NCI-H187 (cell line): Measurements from ENCODE around the gene APOBEC3B.
"Not testable (repeated sequence)": the region's sequence is repeated elsewhere in the genome, so short reads cannot be mapped to it uniquely, and the experiment has no call there.

Experiments used
- DNase-seq, 2 experiments: peaks; one replicate each; lab custom pipeline; 2025; lab: John Stamatoyannopoulos, UW

APOBEC3B gene

DNA sequence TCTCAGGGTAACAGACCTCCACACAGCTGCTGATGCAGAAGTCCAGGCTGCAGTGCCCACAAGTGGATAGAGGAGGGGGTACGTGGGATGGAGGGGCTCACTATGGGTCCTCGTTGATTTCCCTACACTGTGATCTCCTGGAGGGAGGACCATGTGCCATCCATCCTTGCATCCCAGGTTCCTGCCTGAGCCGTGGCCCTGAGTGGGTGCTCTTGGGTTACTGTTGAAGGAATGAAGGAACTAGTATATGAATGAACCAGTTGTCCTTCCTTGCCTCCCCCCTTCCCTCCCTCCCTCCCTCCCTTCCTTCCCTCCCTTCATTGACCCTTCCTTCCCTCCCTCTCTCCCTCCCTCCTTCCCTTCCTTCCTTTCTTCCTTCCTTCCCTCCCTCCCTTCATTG, 15.4 kb downstream of the APOBEC3B start:
- DNase-seq, result no peak

DNA sequence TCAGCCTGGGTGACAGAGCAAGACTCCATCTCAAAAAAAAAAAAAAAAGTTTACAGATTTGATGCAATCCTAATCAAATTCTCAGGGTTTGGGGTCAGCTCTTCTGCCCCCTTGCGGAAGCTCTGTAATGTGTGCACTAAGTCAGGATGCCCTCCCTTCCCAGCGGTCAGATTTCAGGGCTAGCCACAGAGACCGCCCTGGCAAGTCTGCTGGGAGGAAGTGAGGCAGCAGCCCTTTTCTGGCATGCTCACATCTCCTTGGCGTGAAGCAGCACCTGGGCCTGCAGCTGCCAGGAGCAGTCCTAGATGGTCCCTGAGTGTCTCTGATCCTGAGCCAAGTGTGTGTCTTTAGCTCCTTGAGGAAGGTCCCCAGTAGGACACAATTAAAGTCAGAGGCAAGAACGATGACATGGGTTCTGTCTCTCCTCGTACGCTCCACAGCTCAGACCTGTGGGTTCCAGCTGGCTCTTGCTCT, 21.1 kb downstream of the APOBEC3B start:
- peak; percentile 25 to 27 for DNase-seq

DNA sequence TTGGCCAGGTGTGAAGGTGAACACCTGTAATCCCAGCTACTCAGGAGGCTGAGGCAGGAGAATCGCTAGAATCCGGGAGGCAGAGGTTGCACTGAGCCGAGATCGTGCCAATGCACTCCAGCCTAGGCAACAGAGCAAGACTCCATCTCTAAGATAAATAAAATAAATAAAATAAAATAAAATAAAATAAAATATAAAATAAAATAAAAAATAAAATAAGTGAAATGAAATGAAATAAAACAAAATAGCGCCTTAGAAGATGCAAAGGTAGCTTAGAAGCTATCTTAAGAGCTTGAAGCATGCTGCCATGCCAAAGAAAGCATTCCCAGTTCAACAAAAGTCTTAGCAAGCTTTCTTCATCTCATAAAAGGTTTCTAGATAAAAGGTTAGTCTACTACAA, 25.0 kb downstream of the APOBEC3B start:
- DNase-seq, result no peak

DNA sequence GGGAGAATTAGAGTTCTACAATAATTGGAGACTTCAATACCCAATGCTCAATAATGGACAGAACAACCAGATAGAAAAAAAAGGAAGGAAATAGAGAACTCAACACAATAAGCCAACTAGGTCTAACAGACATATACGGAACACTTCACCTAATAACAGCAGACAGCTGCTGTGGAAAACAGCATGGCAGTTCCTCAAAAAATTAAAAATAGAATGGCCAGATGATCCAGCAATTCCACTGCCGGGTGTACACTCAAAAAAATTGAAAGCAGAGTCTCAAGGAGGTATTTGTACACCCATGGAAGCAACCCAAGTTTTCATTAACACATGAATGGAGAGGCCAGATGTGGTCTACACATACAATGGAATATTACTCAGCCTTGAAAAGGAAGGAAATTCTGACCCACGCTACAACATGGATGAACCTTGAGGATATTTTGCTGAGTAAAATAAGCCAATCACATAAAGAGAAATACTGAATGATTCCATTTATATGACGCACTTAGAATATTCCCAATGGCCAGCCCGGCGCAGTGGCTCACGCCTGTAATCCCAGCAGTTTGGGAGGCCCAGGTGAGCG, 26.2 kb downstream of the APOBEC3B start:
- not testable (repeated sequence) for DNase-seq

DNA sequence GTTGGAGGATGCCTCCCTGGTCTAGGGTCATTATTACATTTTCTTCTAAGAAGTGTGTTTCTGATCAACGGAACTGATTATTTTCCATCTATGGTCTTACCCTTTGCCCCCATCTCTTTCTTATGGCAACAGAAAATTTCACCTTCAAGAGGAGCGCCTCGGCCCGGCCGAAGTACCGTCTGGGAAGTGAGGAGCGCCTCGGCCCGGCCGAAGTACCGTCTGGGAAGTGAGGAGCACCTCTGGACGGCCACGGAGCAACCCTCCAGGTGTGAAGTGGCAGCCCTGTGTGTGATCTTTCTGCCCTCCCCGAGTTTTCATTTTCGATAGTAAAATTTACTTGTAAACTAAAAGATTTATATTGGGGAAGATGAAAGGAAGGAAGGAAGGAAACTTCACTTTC, 28.8 kb downstream of the APOBEC3B start:
- no peak for DNase-seq

DNA sequence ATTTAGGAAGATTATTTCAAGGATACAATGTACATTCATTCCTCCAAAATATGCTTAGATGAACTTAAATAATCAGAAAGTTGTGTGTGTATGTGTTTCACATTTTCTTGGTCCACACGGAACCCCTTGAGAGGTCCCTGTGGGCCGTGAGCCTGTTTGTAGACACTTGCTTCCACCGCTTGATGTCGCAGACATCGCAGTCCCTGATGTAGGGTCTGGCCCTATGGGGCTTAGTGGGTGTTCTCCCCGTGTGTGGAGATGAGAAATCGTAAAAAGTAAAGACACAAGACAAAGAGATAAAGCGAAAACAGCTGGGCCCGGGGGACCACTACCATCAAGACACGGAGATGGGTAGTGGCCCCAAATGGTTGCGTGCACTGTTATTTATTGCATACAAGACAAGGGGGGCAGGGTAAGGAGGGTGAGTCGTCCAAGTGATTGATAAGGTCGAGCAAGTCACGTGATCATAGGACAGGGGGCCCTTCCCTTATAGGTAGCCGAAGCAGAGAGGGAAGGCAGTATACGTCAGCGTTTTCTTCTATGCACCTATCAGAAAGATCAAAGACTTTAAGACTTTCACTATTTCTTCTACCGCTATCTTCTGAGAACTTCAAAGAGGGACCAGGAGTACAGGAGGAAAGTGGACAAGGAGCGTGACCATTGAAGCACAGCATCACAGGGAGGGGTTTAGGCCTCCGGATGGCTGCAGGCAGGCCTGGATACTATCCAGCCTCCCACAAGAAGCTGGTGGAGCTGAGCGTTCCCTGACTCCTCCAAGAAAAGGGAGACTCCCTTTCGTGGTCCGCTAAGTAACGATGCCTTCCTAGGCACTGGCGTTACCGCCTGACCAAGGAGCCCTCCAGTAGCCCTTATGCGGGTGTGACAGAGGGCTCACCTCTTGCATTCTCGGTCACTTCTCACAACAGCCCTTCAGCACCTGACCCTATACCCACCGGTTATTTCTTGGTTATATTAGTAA, 30.7 kb downstream of the APOBEC3B start:
- DNase-seq, result no peak

DNA sequence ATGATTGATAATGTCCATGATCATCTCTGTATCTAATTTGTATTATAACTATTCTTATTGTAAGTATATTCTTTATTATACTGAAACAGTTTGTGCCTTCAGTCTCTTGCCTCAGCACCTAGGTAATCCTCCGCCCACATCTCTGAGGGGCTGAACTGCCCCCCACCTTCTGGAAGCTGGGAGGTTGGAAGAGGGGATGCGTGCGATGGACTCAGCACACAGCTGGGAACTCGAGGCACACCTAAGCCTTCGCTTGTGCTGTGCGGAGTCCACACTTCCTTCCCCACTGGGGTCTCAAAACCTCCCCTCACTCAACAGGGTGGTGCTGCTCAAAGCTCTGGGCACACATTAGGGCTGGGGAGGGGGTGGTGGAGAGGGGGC, 31.4 kb downstream of the APOBEC3B start:
- DNase-seq, result not testable (repeated sequence)

DNA sequence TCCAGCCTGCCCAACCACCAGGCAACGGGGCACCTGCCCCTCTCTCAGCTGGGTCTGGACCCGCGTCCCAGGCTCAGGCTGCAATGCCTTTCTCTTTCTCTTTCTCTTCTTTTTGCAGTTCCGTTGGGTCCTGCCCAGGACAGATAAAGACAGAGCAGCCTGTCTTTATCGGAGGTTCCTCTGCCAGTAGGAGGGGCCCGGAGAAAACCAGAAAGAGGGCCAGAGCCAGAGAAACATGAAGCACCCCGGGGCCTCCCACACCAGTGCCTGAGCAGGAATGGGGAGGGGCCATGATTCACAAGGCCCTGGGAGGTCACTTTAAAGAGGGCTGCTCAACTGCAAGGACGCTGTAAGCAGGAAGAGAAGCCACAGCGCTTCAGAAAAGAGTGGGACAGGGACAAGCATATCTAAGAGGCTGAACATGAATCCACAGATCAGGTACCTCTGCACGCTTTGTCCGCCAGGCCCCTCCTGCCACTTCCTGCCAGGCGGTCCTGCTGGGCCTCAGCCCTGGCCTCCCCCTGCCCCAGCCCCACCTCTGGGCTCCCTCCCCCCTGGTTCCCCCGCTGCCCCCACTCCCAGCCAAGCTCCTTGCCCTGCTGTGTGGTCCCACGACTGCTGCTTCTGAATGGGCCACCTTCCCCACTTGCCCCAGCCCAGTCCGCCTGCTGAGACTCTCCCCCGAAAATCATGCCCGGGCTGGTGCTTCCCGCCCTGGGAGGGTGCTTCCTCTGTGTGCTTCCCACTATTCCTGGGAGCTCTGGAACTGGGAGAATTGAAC, 32.0 kb downstream of the APOBEC3B start, which contains the start of gene APOBEC3C:
TSS of gene APOBEC3C (plus strand) at position 316 of the 781 bp plus-strand sequence. CDS start at position 422, 106 bp downstream.
- no peak for DNase-seq

DNA sequence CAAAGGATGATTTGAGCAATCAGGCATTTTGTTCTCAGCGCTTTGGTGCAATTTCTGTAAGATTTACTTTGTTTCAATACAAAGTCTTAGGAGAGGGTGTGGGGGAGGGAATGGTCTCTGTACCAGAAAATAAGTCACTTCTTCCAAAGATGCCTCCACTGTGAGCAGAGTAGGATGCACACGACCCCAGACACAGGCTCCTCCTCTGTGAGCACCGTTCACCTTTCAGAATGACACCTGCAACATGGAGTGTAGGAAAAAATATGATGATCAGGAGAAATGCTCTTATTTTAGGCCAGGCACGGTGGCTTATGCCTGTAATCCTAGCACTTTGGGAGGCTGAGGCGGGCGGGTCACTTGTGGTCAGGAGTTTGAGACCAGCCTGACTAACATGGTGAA, 32.6 kb downstream of the APOBEC3B start:
- DNase-seq, result not testable (repeated sequence)

DNA sequence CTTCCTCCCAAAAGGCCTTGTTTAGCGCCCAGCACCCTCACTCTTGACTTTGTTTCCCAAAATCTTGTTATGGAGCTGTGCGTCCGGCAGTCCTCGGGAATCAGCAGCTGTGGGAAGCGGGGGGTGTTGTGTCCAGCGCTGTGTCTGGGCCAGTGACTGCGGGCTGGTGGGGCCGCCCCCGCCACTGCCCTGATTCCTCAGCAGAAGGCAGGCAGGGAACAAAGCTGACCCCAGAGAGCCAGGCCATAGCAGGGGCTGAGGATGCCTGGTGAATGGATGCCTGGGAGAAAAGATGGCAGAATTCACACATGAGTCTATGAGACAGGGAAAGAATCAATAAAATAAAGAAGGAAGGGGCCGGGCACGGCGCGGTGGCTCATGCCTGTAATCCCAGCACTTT, 34.4 kb downstream of the APOBEC3B start:
- no peak for DNase-seq

DNA sequence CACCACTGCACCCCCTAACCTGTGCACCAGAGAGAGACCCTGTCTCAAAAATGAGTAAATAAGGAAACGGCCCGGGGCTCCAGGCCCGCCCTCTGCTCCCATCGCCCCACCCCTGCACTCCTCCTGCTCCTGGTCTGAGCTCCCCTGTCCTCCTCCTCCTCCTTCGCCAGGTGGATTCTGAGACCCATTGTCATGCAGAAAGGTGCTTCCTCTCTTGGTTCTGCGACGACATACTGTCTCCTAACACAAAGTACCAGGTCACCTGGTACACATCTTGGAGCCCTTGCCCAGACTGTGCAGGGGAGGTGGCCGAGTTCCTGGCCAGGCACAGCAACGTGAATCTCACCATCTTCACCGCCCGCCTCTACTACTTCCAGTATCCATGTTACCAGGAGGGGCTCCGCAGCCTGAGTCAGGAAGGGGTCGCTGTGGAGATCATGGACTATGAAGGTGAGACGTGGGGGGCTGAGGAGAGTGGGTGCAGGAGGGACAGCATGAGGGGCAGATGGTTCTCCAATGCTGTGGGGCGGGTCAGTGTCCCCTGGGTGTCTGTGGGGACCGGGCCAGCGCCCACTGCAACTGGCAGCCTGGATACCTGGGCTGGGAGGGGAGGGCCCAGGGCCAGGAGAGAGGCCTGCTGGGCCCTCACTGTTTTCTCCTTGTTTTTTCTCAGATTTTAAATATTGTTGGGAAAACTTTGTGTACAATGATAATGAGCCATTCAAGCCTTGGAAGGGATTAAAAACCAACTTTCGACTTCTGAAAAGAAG, 35.6 kb downstream of the APOBEC3B start:
- no peak for DNase-seq

DNA sequence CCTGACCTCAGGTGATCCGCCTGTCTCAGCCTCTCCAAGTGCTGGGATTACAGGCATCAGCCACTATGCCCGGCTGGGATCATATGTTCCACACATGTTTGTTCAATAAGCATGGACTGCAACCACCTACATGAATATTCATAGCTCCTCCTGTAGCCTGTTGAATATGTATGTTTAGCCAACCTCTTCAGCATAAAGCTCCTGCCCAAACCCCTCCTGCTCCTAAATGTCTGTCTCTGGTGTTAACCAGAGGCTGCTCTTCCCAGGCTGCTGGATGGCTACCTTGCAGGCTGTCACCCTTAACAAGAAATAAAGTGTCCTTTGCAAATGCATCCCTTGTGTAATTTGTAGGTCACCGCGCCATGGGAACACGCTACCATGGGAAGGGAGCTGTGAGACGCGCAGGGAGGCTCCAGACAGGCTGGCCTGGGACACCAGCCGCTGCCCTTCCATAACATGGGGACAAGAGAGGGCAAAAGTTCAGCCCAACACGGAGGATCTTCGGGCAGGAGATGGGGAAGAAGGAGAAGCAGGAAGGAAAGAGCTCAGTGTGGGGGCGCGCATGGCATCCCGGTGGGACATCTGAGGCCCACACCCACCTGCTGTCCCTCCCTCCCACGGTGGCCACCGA, 38.0 kb downstream of the APOBEC3B start:
- not testable (repeated sequence) for DNase-seq

DNA sequence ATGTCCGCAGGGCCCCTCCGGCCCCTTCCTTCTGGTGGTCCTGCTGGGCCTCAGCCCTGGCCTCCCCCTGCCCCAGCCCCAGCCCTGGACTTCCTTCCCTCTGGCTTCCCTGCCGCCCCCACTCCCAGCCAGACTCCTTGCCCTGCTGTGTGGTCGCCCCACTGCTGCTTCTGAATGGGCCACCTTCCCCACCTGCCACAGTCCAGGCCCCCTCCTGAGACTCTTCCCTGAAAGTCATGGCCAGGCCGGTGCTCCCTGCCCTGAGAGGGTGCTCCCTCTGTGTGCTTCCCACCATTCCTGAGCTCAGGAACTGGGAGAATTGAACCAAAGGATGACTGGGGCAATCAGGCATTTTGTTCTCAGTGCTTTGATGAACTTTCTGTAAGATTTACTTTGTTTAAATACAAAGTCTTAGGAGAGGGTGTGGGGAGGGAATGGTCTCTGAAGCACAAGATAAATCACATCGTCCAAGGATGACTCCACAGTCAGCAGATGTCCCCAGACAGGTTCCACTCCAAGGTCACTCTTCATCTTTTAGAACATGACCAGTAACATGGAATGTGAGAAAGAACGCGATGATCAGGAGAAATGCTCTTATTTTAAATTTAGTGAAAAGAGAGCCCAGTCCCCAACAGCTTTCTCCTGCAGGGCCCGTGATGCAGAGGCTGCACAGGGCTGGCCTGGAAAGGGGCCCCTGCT, 39.6 kb downstream of the APOBEC3B start:
- DNase-seq, result no peak

DNA sequence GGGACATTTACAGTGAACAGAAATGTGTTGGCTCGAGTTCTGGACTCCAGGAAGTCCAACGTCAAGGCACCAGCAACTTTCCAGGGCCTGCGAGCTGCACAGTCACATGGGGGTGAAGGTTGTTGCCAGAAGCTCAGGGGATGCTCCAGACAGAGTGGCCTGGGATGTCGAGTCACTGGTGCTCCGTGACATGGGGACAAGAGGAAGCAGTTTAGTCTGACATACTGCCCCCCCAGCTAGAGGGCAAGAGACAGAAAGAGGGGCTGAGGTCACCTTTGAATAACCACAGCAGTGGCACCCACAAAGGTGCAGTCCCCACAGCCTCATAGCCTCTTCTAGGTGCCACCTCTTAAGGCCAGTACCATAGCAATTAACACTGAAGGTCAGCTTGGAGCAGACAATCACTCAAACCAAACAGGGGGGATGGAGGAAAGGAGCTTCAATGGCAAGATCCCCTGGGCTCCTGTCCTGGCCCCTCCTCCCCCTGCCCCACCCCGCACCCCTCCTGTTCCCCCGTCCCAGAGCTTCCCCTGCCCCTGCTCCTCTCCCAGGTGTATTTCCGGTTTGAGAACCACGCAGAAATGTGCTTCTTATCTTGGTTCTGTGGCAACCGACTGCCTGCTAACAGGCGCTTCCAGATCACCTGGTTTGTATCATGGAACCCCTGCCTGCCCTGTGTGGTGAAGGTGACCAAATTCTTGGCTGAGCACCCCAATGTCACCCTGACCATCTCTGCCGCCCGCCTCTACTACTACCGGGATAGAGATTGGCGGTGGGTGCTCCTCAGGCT, 42.6 kb downstream of the APOBEC3B start:
- DNase-seq, result no peak

DNA sequence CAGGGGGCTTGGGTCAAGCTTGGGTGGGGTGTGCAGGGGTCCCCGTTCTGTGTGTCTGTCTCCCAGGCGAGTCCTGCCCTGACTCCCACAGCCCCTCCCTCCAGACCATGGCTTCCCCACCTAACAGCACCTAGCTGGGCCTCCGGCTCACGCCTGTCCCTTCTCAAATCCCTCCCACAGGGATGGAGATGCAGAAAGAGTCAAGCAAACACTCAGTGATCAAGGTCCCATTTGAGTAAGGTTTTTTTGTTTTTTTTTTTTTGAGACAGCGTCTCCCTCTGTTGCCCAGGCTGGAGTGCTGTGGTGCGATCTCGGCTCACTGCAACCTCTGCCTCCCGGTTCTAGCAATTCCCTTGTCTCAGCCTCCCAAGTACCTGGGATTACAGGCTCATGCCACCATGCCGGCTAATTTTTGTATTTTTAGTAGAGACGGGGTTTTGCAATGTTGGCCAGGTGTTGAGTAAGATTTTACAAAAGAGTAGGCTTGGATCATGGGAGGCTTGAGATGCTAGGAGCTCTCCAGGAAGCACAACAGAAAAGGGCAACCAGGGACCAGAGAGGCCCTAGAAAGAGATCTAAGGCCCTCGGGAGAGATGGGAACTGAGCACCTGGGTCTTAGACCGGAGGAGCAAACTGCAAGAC, 44.5 kb downstream of the APOBEC3B start:
- no peak for DNase-seq

DNA sequence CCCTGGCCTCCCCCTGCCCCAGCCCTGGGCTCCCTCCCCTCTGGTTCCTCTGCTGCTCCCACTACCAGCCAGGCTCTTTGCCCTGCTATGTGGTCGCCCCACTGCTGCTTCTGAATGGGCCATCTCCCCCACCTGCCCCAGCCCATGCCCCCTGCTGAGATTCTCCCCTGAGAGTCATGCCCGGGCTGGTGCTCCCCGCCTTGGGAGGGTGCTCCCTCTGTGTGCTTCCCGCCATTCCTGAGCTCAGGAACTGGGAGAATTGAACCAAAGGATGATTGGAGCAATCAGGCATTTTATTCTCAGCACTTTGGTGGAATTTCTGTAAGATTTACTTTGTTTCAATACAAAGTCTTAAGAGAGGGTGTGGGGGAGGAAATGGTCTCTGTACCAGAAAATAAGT, 45.6 kb downstream of the APOBEC3B start:
- no peak for DNase-seq

DNA sequence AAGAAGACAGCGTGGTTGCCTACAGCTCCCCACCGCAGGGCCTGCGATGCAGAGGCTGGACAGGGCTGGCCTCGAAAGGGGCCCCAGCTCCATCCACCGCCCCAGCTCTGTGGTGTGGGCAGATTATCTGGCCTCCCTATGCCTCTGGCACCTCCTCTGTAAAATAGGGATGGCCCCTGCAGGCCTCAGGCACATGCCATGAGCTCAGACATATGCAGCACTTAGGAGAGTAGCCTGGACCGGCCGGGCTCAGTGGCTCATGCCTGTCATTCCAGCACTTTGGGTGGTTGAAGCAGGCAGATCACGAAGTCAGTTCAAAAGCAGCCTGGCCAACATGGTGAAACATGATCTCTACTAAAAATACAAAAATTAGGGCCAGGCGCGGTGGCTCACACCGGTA, 46.1 kb downstream of the APOBEC3B start:
- DNase-seq, result no peak

DNA sequence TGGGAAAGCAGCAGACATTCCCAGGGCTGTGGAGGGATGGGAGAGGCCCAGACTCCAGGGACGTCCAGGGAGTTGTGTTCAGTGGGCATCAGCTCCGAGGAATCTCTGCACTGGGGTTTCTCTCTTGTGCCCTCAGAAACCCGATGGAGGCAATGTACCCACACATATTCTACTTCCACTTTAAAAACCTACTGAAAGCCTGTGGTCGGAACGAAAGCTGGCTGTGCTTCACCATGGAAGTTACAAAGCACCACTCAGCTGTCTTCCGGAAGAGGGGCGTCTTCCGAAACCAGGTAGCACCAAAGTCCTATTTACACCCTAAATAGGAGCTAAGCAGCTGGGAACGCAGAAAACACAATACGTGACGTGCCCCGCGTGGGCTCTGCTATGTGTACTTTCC, 47.1 kb downstream of the APOBEC3B start:
- no peak for DNase-seq

DNA sequence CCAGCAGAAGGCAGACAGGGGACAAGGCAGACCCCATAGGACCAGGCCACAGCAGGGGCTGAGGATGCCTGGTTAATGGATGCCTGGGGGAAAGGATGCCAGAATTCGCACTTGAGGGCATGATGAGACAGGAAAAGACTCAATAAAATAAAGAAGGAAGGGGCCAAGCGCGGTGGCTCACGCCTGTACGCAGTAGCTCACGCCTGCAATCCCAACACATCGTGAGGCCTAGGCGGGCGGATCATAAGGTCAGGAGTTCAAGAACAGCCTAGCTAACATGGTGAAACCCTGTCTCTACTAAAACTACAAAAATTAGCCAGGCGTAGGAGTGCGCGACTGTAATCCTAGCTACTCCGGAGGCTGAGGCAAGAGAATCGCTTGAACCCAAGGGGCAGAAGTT, 48.6 kb downstream of the APOBEC3B start:
- no peak for DNase-seq
